ENCODE data around the gene ZBTB5. TPM values are rescaled to one million over a fixed set of nuclear protein-coding genes. Genes with fewer than 3 reads are reported as not detected.
"Not testable (repeated sequence)": the region's sequence is repeated elsewhere in the genome, so short reads cannot be mapped to it uniquely, and the experiment has no call there.

The ZBTB5 gene
- total RNA-seq, 1 donor from 2014 or later: 20.4 TPM

DNA sequence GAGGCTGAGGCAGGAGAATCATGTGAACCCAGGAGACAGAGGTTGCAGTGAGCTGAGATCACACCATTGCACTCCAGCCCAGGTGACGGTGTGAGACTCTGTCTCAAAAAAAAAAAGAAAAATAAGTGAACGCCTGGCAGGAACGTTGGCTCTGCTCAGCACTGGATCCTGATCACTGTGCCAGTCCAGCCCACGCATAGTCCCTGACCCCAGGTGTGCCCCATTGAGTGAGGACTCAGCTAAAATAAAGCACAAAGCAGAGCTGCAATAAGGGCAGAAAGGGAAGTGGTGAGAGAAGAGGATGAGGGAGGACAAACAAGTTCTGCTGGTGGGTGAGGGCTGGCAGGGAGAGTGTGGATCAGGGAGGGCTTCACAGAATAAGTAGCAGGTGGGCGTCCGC is 38.4 kb downstream of the ZBTB5 start:
- FAIRE-seq: no peak
- DNase-seq (ENCODE audit: low spot score in 2 of 2): no peak

GRCh38 chr9:37426431-37426830 is 38.8 kb downstream of the ZBTB5 start:
- not testable (repeated sequence) for FAIRE-seq; DNase-seq (ENCODE audit: low spot score in 2 of 2)

GRCh38 chr9:37425298-37425752 is 39.9 kb downstream of the ZBTB5 start:
- FAIRE-seq (no peak), DNase-seq (ENCODE audit: low spot score in 2 of 2) (no peak)

DNA sequence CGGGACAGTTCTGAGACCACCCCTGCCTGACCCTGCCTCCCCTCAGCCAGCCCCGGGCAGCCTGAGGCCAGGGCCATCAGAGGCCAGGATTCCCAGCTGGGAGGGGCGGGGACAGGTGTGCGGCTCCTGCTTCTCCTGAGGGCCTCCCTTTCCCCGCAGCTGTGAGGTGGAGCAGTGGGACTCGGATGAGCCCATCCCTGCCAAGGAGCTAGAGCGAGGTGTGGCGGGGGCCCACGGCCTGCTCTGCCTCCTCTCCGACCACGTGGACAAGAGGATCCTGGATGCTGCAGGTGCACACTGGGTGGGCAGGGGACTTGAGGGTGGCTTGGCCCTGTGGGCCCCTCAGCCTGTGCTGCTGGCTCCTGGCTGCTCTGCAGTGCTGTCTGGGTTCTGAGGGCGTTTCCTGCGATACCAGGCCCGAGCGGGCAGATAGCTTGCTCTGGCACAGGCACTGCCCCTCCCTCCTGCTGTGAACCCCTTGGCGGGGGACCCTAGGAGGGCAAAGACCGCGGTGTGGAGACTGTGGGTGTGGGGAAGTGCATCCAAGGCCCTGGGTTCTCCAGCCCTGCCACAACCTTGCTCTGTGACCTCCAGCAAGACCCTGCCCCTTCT is 40.5 kb downstream of the ZBTB5 start:
- no peak for DNase-seq (ENCODE audit: low spot score in 2 of 2)
- no peak for FAIRE-seq

- FAIRE-seq: no peak
- DNase-seq (ENCODE audit: low spot score in 2 of 2): no peak
These were observed 41.0 kb downstream of the ZBTB5 start for GRCh38 chr9:37424204-37424685.

GRCh38 chr9:37423508-37423907 is 41.7 kb downstream of the ZBTB5 start:
- no peak for DNase-seq (ENCODE audit: low spot score in 2 of 2)
- FAIRE-seq: no peak

DNA sequence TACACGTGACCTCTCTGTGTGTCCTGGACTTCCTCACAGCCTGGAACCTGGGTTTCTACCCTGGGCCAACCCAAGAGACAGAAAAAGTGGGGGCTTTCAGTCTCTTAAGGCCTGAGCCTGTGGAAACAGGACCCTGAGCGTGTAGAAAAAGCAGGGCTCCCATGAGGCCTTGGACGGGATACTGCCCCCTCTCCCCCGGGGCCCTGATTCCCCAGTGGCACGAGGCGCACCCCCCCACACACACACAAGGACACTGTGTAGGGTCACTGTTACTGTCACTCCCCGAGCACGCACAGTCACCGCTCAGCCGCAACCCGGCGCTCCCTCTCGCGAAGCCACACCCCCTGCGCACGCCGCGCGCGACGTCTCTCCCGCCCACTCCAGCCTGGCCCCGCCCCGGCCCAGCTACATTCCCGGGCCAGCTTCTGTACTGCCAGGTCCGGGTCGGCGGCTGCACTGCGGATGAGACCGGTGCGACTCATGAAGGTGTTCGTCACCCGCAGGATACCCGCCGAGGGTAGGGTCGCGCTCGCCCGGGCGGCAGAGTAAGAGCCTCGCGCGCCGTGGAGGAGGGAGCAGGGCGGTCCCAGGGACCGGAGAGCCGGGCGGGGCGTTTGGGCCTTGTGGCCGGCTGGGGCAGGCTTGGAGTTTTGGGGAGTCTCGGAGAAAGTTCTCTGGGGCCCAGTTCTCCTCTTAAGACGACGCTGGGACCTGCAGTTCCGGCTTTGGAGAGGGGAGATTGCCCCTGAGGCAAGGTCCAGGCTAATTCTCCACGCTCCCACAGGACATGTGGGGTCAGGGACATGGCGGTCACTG is 42.8 kb downstream of the ZBTB5 start, which contains the start of gene GRHPR:
Gene GRHPR (plus strand): TSS at position 408 of the 816 bp plus-strand sequence. CDS start 55 bp downstream, at position 463.
- DNase-seq (ENCODE audit: low spot score in 2 of 2) (peak; percentile 84 to 95), FAIRE-seq (no peak)

- DNase-seq (ENCODE audit: low spot score in 2 of 2) (no peak), FAIRE-seq (no peak)
These were observed 43.3 kb downstream of the ZBTB5 start for GRCh38 chr9:37421914-37422288.

- no peak for FAIRE-seq
These were observed 44.7 kb downstream of the ZBTB5 start for GRCh38 chr9:37420271-37421215.

DNA sequence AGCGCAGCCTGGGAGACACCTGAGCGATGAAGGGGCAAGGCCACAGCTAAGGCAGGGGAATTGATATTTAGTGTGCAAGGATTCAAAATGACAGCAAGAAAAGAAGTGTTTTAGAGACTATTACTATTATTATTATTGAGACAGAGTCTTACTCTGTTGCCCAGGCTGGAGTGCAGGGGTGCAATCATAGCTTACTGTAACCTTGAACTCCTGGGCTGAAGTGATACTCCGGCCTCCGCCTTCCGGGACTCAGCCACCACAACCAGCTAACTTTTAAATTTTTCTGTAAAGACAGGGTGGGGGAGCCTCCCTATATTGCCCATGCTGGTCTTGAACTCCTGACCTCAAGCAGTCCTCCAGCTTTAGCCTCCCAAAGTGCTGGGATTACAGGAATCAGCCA is 46.0 kb downstream of the ZBTB5 start:
- no peak for FAIRE-seq

More at GRCh38 chr9:37420271-37421215, 44.7 kb downstream of the ZBTB5 start:
- no peak for DNase-seq (ENCODE audit: low spot score in 2 of 2)

GRCh38 chr9:37417857-37418618 is 47.2 kb downstream of the ZBTB5 start:
- no peak for FAIRE-seq

More for the DNA sequence above, 46.0 kb downstream of the ZBTB5 start:
- DNase-seq (ENCODE audit: low spot score in 2 of 2): no peak

GRCh38 chr9:37417252-37417803 is 47.9 kb downstream of the ZBTB5 start:
- FAIRE-seq (no peak), DNase-seq (ENCODE audit: low spot score in 2 of 2) (no peak)

More at GRCh38 chr9:37417857-37418618, 47.2 kb downstream of the ZBTB5 start:
- DNase-seq (ENCODE audit: low spot score in 2 of 2): no peak

GRCh38 chr9:37415011-37415719 is 50.1 kb downstream of the ZBTB5 start:
- DNase-seq (ENCODE audit: low spot score in 2 of 2) (peak in 1 of 2 donors; percentile 73), FAIRE-seq (no peak)

DNA sequence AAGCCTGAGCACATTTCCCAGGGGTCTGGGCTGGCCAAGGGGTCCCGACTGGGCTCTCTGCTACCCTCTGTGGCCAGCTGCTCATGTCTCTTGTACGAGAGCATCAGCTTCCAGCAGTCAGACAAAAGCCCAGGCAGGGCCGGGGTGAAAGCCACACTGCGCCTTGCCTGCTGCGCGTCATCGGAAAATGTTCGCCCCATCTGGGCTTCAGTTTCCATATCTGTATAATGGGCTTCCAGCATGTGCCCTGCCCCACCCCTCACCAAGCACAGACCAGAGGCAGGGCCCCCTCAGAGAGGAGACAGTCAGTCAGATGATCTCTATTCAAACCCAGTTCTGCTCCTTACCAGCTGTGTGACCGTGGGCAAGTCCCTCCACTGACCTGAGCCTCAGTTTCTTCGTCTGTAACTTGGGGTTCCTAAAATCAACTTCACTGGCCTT is 50.7 kb downstream of the ZBTB5 start:
- FAIRE-seq (no peak), DNase-seq (ENCODE audit: low spot score in 2 of 2) (no peak)

DNA sequence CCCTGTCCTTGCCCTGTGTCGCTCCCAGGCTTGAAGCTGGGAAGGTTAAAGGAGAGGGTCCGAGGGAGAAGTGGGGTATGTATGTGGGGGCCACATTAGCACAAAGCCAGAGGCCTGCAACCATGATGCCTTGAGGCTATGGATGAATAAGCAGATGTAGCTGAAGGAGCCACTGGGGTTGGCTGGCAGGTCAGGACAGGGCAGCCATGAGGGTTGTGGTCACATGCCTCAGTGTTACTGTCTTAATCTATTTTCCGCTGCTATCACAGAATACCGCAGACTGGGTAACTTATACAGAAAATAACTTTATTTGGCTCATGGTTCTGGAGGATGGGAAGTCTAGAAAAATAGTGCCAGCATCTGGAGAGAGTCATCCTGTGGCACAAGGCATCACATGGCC is 51.9 kb downstream of the ZBTB5 start:
- no peak for FAIRE-seq
- DNase-seq (ENCODE audit: low spot score in 2 of 2): no peak

DNA sequence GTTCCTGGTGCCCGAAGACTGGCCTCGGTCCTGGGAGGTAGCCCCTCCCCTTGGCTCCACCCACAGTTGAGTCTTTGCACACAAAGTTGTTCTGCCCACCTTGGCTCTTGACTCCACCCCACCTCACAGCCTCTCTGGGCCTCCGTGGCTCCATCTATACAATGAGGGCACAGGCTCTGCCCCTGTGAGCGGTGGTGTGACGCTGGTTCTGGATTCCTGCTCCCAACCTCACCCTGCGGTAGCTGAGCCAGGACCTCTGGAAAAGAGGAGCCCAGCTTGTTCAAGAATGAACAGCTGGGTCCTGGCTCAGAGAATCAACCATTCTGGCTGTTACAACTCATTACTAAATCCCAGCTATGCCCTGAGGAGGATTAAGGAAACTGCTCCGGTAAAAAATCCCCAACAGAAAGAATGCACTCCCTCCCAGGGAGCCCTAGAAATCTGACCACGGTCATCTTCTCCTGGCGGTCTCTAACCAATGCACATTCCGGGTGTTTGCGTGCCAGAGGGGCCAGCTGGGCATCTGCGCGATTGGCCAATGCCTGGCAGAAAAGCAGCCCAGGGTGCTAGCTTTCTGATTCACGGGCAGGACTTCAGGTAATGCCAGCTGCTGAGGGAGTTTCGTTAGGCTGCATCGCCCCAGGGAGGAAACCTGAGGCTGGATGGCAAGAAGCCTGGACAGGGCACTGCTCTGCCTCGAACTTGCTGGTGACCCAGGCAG is 52.7 kb downstream of the ZBTB5 start:
- FAIRE-seq (no peak), DNase-seq (ENCODE audit: low spot score in 2 of 2) (no peak)

DNA sequence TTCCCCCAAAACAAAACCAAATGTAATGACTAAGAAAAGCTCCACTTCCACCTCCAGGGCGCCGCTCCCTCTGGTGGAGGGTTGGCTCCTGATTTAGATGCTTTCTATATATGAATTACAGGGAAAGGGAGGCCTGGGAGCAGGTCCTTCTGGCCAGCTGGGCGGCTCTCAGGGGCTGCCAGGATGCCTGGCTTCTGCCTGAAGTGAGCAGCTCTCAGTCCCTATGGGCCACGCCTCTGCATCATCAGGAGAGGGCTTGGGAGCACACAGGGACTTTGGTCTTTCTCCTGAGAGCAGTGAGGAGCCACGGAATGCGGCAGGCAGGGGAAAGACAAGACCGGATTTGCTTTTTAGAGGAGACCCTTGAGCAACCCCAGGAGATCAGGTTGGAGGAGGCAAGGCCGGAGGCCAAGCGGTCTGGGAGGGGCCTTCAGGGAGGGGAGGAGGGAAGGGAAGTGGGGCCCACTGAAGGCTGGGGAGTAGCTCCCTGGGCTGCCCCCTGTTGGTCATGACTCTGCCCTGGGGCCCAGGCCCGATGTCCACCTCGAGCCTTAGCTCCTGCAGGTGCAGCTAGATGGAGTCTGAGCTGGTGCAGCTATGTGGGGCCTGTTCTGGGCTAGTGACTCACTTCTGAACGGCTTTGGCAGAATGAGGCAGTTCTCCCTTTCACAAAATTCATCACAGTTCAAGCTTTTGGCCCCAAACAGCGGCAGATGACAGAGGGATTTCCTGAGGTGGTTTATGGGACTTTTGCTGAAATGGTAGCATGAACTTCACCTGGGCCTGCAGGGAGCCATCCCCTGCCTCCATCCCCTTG is 54.1 kb downstream of the ZBTB5 start:
- FAIRE-seq: no peak
- DNase-seq (ENCODE audit: low spot score in 2 of 2): no peak
